G401 (cell line): ENCODE data around the gene RNASE13. TPM values are rescaled to one million over a fixed set of nuclear protein-coding genes. Genes with fewer than 3 reads are reported as not detected.

Experiments
- DNase-seq: peaks from one replicate; pipeline ENCODE4 v3.0.0-alpha.2; 2015; ENCODE audit warnings: low spot score
- in situ Hi-C: cut with HindIII; loops from 2 replicates; pipeline ENCODE4 v1.10.0; 2016; ENCODE audit warnings: low sequenced_read_pairs, mixed read lengths
- total RNA-seq: library from RNA; depleted of rRNA; stranded (reverse); fragments of >200 nt; shearing (Covaris generic); gene quantifications from 2 replicates; pipeline ENCODE4 v1.2.3, GENCODE V29; 2014; rRNA removed

RNASE13 gene, protein sequence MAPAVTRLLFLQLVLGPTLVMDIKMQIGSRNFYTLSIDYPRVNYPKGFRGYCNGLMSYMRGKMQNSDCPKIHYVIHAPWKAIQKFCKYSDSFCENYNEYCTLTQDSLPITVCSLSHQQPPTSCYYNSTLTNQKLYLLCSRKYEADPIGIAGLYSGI
- not detected in 2 replicates for total RNA-seq

DNA sequence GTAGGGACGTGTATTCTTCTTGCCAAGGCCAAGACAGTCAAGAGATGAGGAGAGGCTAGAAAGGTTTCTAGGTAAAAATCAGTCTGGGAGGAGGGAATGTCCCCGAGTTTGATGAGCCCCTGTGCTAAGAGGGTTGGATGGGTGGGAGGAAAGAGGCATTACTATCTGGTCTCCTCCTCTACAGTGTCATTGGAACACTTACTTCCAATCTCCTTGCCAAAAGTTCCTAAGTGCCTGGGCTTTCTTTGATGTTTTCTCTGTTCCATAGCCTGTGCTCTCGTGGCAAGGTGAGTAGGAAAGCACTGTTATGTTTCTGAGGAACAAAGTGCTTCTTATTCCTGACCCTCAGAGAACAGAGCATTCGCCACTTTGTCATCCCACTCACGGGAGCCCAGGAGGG is at the start of gene RNASE13:
Gene RNASE13, minus strand, starts transcription at position 101 of the 400 bp plus-strand sequence. CDS start 519 bp downstream, outside the sequence.
- no peak for DNase-seq
- in situ Hi-C loops, result no loop called here

DNA sequence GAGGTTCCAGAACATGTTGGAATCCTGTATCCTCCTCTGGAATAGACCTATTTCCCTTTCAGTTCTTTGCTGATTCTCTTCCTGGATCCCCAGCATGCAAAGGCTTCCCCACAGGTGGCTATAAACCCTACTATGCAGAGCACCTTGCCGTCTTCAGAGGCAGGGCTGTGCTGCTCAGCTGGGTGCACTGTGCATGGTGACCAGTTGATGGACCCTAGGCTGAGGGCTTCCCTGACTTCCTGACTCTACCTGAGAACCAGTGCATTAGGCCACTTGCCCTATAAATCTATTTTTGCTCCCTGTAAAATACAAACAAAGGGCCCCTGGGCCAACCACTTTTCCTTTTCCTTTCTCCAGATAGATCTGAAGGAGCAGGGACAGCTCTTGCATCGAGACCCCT is 49.8 kb upstream of the RNASE13 start:
- in situ Hi-C loops, result no loop called here
- DNase-seq, result no peak

DNA sequence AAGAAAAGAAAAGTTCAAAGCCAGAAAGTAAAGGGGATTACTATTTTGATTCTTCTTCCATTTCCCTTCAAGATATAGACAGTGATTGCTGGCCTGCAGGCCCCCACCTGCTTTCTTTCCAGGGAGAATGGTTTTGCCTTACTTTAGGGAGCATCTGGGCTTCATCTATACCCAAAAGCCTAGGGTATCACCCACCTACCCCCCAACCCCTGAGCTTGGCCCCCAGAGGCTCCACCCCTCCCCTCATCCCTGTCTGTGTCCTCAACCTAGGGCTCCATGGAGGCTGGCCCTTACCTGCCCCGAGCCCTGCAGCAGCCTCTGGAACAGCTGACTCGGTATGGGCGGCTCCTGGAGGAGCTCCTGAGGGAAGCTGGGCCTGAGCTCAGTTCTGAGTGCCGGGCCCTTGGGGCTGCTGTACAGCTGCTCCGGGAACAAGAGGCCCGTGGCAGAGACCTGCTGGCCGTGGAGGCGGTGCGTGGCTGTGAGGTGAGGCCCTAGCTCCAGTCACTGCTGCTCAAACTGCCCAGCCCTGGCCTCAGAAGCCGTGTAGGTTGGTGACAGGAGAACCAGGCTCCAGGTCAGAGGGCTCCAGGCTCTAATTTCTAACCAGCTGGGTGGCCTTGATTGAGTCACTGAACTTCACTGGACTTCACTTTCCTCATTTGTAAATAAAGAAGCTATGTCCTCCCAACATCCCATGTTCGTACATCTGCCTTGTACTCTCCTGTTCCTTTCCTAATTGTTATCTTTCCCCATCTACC is 49.1 kb upstream of the RNASE13 start:
- DNase-seq, result no peak

DNA sequence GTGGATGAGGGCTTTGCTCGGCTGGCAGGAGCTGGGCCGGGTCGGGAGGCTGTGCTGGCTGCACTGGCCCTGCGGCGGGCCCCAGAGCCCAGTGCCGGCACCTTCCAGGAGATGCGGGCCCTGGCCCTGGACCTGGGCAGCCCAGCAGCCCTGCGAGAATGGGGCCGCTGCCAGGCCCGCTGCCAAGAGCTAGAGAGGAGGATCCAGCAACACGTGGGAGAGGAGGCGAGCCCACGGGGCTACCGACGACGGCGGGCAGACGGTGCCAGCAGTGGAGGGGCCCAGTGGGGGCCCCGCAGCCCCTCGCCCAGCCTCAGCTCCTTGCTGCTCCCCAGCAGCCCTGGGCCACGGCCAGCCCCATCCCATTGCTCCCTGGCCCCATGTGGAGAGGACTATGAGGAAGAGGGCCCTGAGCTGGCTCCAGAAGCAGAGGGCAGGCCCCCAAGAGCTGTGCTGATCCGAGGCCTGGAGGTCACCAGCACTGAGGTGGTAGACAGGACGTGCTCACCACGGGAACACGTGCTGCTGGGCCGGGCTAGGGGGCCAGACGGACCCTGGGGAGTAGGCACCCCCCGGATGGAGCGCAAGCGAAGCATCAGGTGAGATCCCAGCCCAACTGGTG is 47.0 kb upstream of the RNASE13 start:
- in situ Hi-C loops, result no loop called here
- no peak for DNase-seq

More for the DNA sequence above, 49.1 kb upstream of the RNASE13 start:
- in situ Hi-C loops, result no loop called here

DNA sequence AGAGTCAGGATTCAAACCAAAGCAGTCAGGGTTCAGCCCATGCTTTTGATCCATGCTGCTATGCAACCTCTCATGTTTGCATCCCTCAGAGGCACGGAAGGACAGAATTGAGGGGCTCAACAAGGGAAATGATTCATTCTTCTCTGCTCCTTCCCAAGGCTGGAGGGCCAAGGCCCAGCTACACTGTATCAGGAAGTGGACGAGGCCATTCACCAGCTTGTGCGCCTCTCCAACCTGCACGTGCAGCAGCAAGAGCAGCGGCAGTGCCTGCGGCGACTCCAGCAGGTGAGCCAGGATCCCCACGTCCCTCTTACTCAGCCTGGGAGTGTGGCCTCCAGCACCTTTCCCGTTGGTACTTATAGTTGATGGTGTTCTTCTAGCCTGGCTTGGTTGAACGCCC is 44.1 kb upstream of the RNASE13 start:
- in situ Hi-C loops, result no loop called here
- DNase-seq, result no peak

DNA sequence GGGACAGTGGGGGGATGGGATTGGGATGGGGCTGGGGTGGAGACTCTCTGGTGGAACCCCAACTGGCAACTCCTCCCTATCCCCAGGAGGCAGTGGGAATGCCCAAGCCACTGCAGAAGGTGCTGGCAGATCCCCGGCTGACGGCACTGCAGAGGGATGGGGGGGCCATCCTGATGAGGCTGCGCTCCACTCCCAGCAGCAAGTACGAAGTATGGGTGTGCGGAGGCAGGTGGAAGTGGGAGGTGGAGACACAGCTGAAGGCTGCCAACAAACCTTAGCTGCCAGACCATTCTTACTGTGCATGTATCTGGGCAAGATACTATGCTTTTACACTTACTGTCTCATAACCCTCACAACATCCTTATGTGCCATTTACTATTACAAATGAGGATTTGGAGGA is 43.7 kb upstream of the RNASE13 start:
- in situ Hi-C loops, result no loop called here
- no peak for DNase-seq

DNA sequence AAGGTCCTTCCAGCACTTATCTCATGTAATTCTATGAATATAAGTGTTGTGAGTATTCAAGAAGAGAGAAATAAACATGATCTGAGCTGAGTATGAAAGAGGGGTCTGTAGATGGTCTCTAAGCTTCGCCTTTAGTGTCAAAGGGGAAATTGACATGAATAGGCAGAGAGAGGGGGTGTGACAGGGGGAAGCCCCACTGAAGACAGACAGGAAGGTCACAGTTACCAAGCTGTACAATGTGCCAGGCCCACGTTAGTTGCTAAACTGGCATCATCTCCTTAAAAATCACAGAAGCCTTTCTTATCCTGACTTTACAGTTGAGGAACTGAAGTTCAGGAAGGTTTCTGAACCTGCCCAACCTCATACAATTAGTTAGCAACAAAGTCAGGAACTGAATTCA is 43.1 kb upstream of the RNASE13 start:
- DNase-seq, result no peak
- in situ Hi-C loops, result no loop called here

DNA sequence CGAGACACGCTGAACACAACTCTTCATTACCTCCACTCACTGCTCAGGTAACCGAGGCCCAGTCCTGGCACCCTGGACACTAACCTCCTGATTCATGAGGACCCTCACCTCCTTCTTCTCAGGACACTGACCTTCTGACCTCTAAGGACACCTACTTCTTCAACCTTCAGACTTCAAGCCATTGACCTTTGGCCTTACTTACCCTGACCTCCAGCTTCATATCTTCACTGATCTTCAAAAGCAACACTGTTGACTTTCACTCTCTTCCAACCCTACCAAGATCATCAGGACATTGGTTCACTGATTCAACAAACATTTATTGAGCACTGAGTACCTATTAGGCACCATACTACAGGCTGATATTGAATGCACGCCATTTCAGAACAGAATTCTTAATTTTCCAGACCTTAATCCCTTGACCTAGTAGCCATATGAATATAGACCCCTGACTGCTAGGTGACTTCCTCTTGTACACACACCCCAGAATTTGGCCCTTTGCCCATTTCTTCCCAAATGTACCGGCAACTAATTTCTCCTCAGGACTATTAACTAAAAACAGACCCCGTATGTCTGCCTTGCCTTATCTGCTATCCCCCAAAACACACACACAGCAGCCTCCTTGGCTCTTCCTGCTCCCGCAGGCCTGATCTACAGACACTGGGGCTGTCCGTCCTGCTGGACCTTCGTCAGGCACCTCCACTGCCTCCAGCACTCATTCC is 41.3 kb upstream of the RNASE13 start:
- no peak for DNase-seq
- in situ Hi-C loops, result no loop called here

DNA sequence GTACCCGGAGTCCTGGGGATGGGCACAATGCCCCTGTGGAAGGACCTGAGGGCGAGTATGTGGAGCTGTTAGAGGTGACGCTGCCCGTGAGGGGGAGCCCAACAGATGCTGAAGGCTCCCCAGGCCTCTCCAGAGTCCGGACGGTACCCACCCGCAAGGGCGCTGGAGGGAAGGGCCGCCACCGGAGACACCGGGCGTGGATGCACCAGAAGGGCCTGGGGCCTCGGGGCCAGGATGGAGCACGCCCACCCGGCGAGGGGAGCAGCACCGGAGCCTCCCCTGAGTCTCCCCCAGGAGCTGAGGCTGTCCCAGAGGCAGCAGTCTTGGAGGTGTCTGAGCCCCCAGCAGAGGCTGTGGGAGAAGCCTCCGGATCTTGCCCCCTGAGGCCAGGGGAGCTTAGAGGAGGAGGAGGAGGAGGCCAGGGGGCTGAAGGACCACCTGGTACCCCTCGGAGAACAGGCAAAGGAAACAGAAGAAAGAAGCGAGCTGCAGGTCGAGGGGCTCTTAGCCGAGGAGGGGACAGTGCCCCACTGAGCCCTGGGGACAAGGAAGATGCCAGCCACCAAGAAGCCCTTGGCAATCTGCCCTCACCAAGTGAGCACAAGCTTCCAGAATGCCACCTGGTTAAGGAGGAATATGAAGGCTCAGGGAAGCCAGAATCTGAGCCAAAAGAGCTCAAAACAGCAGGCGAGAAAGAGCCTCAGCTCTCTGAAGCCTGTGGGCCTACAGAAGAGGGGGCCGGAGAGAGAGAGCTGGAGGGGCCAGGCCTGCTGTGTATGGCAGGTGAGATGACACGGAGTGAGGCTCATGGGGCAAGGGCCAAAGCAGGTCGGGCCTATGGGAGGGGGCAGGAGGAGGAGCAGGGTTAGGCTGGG is 40.0 kb upstream of the RNASE13 start:
- peak; percentile 78 for DNase-seq
- in situ Hi-C loops, result no loop called here

DNA sequence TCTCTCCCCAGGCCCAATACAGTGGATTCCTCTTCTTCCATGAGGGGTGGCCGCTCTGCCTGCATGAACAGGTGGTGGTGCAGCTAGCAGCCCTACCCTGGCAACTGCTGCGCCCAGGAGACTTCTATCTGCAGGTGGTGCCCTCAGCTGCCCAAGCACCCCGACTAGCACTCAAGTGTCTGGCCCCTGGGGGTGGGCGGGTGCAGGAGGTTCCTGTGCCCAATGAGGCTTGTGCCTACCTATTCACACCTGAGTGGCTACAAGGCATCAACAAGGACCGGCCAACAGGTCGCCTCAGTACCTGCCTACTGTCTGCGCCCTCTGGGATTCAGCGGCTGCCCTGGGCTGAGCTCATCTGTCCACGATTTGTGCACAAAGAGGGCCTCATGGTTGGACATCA is 39.3 kb upstream of the RNASE13 start:
- in situ Hi-C loops, result no loop called here
- no peak for DNase-seq

DNA sequence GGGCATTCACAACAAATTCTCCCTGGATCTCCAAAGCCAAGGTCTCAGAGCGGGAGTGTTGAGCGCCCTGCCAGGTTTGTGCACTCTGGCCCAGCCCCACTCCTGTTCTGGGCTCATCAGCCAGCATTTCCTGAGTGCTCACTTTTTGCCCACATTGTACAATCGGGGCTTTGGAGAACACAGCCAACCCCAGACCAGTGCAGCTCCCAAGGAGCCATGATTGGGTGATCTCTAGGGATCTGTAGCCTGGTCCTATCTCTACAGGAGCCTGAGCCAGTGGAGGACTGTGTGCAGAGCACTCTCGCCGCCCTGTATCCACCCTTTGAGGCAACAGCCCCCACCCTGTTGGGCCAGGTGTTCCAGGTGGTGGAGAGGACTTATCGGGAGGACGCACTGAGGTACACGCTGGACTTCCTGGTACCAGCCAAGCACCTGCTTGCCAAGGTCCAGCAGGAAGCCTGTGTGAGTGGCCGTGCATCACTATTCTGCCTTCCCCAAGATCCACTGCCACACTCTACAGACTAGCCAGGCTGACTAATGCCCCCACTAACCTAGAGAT is 38.3 kb upstream of the RNASE13 start:
- in situ Hi-C loops, result no loop called here
- DNase-seq, result peak; percentile 28

DNA sequence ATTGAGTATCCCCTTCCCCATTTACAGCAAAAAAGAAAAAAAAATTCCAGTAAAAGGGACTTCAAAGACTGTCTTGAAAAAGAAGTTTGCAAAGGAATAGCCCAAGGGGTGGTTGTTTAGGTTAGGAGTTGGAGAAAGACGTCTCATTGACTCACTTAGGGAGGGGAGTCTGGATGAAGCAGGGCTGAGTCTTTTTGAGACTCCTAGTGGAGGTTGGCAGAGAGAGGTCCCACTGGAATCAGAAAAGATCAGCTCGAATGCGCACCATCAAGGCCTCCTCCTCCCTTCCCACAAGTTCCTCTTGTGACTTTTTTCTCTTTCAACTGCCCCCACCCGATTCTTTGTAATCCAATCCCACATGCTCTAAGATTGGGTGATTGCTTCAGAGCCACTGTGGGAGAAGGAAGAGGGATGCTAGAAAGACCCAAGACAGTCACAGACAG is 37.4 kb upstream of the RNASE13 start:
- DNase-seq, result peak; percentile 20
- in situ Hi-C loops, result no loop called here

DNA sequence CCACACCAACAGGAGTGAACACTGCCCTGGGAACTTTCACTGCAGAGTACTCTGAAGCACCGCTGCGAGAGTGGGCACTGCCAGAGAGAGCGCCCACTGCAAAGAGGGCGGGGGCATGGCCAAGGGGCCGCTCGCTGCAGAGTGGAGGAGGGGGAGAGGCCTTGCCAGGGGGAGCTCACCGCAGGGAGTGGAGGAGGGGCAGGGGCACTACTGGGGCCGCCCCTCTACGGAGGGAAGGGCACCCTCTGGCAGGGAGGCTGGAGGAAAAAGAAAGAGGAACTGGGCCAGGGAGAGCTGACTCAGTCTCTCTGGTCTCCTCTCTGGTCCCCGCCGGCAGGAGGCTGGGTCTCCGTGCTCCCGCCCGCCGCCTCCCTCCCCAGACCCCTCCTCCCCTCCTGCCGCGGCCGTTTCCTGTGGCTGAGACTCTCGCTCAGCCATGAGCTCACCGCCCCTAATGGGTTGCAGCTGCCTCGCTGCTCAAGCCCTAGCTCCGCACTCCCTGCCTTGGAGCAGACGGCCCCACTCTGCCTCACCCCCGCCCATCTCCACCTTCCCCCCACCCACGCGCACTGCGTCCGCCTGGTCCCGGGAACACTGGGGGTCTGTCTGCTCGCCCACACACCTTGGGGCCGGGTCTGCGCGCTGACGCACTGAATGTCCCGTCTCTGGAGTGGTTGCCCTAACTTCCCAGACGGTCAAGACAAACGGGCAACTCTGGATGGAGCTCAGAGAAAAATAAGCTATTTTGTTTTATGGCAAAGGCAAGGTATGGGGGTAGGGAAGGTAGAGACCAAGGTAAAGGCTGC is 36.8 kb upstream of the RNASE13 start:
- peak; percentile 59 for DNase-seq

DNA sequence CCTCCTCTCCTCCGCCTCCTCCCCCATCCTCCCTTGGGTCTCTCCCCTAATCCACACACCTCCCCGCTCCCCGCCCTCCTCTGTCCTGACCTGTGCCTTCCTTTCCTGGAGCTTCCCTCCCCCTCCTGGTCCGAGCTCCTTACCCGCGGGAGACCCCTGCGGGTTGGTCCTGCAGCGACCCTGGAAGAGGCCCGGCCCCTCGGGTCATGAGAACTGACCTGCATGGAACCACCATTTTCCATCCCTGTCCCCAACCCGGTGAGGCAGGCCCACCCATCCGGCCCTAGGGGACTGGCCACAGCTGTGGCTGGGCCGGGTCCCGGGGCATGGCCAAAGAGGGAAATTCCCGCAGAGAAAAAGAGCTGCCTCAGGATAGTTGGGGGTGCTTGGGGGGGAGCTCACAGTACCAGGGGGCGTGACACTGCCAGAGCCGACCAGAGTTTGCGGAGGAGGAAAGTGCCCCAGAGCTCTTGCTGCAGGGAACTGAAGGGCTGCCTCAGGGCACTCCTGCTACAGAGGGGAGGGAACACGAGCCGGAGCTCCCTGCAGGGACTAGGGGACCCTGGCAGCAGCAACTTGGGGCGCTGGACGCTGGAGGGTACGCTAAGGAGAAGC is 36.1 kb upstream of the RNASE13 start:
- DNase-seq, result peak; percentile 51
- in situ Hi-C loops, result no loop called here

More for the DNA sequence above, 36.8 kb upstream of the RNASE13 start:
- in situ Hi-C loops, result no loop called here

DNA sequence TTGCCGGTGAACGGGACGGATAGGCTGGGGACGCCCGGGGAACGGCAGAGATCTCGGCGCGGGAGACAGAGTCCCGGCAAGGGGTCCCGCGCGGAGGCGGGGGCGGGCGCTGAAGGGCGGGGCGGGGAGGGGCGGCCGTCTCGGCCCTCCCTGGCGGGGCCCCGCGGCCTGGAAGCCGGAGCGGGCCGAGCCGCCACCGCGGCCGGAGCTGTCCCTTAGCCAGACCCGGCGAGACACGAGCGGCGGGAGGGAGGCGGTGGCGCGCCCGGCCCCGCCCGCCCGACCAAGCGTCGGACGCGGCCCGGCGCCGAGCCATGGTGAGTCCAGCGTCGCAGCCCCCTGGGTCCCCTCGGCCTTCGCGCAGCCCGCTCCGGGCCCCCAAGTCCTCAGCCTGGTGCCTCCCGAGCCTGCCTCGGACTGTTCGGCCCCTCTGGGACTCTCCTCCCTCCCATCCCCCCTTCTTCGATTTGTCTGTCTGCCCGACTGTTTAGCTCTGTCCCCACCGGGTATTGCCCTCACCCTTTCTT is 35.5 kb upstream of the RNASE13 start, which contains the start of gene ARHGEF40:
Gene ARHGEF40, plus strand, starts transcription at position 222 of the 527 bp plus-strand sequence. Its CDS starts 93 bp downstream, at position 315.
- in situ Hi-C loops, result no loop called here
- DNase-seq, result peak; percentile 79

DNA sequence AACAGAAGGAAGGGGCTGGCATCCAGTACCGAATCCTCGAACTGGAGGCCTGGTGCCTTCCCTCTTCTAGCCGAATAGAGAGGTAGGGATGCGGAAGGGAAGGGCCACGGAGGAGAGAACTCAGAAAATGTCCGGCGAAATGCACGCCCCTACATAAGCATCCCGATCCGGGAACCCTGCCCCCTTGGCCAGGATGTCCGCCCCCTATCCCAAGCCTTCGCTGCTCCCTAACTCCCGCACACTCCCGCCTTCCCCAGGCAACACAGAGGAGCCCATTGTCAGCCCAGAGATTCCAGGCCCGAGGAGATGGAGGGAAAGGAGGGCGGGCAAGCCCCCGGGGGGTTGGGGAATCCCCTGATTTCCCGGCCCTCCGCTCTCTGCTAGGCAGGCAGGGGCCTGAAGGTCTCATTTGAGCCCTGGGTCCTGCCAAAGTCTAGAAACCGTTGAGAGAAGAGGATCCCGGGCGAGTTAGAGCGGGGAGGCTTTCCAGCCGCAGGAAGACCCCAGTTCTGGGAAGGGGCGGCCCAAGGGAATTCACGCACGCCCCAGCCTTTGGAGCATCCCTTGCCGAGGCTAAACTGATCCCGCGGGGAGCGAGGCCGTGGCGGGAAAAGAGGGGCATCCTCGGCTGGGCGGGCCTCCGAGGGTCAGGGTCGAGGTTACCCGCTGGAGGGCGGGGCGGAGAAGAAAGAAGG is 34.9 kb upstream of the RNASE13 start:
- in situ Hi-C loops, result no loop called here
- DNase-seq, result peak; percentile 62
